GM19099 (cell line): ENCODE data around the gene TPGS1.
A peak's percentile ranks its signal among the peaks of the same experiment; 100 is the strongest.

Source experiments
- POLR2A ChIP-seq: IDR thresholded peaks from 3 replicates; pipeline ENCODE4 v1.6.1; 2011; ENCODE audit warnings: low read depth; ENCODE audit not compliant: insufficient read length; ENCODE audit errors: extremely low read depth

TPGS1 gene

DNA sequence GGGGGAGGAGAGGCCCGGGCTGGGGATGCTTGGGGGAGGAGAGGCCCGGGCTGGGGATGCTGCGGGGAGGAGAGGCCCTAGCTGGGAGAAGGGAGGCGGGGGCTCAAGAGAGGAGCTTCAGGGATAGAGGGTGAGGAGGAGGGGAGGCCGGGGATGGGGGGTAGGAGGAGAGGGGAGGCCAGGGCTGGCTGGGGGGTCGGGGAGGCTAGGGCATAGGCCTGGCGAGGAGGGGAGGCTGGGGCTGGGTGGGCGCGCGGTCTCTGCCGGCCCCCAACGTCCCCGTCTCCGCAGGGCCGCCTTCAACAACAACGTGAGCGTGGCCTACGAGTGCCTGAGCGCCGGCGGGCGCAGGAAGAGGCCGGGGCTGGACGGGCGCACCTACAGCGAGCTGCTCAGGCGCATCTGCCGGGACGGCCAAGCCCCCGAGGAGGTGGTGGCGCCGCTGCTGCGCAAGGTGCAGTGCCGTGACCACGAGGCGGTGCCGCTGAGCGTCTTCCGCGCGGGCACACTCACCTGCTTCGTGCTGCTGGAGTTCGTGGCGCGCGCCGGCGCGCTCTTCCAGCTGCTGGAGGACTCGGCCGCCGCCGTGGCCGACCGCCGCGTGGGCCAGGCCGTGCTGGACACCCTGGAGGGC, 11.4 kb downstream of the TPGS1 start:
- no peak for TF ChIP-seq POLR2A

DNA sequence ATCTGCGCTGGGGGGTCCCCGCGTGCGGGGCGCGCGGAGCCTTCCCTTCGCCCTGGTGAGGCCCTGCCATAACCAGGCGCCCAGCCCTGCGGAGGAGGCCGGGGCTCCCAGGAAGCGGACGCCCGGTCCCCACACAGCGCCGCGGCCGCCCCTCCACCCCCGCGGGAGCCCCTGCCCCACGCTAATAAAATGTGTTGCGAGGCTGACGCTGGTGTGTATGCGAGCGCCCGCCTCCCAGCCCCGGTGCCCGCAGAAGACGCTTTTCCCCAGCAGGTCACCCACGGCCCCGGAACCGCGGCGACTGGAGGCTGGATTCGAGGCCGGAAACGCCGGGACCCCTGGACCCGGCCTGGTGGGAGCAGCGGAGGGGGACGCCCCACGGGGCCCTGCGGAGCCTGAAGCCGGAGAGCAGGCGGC, 12.2 kb downstream of the TPGS1 start:
- no peak for TF ChIP-seq POLR2A

DNA sequence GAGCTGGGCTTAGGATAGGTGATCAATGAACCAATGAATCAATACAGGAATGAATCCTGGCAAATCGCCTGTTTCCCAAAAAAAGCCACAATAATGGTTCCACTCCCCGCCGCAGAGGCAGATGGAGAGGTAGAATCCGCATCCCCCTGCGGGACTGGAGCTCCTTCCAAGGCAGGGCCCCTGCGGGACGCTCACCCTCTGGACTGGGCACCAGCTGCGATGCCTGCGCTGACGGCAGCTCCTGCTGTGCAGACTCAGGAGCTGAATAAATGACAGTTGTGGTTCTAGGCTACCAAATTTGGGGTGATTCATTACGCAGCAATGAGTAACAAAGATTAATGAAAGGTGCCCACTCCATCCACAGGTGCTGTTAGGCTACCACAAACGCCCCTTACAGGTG, 15.4 kb downstream of the TPGS1 start:
- no peak for TF ChIP-seq POLR2A

DNA sequence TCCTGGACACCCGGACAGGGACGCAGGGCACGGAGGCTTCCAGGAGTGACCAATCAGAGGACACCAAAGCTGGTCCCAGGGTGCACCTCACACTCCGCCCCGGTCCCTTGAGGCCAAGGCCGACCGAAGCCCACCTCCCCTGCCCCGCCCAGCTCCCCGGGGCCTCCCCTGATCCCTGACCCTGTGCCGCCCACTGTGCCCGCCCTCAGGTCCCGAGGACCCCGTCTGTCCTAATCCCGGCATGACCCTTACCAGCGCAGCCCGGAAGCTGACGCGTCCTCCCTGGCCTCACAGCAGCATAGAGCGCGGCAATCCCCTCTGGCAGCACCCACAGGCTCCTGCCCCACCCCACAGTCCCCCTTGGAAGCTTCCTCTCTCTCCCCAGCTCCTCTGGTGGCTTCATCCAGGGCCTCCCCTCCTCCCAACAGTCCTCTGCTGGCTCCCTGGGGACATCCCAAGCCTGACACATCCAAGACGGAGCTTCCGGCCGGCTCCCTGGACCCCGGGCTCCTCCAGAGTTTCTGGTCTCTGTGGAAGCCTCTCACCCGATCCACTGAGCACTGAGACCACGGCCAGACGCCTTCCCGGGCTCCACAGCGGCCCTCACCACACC, 16.9 kb downstream of the TPGS1 start:
- no peak for TF ChIP-seq POLR2A

DNA sequence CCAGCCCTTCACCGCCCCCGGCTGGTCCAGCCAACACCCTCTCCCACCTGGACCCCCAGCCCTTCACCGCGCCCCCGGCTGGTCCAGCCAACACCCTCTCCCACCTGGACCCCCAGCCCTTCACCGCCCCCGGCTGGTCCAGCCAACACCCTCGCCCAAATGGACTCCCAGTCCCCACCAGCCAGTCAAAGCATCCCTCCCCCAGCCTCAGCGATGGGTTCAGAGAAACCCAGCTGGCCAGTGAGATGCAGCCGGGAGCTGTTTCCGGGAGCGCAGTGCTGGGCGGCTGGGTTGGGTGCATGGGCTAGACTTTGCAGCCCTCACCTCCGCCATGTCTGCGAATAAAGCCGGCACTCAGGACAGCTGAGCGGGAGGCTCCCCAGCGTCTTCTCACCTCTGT, 17.7 kb downstream of the TPGS1 start:
- TF ChIP-seq POLR2A = no peak

DNA sequence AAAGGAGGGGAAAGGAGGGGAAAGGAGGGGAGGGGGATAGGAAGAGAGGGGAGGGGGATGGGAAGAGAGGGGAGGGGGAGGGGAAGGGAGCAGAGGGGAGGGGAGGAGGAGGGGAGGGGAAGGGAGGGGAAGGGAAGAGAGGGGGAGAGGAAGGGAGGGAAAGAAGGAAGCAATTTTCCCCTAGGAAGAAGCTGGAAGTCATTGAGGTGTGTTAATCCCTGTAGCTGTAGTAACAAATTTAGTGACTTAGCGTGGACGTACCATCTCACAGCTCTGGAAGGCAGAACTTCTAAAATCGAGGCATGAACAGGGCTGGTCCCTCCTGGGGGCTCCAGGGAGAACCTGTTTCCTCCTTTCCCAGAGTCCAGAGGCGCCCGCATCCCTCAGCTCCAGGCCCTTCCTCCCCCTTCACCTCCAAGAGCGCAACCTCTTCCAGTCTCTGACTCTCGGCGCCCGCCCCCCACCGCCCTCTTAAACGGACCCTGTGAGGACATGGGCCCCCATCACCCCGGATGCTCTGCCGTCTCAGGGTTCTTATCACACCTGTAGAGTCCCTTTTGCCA, 18.6 kb downstream of the TPGS1 start:
- TF ChIP-seq POLR2A = no peak

DNA sequence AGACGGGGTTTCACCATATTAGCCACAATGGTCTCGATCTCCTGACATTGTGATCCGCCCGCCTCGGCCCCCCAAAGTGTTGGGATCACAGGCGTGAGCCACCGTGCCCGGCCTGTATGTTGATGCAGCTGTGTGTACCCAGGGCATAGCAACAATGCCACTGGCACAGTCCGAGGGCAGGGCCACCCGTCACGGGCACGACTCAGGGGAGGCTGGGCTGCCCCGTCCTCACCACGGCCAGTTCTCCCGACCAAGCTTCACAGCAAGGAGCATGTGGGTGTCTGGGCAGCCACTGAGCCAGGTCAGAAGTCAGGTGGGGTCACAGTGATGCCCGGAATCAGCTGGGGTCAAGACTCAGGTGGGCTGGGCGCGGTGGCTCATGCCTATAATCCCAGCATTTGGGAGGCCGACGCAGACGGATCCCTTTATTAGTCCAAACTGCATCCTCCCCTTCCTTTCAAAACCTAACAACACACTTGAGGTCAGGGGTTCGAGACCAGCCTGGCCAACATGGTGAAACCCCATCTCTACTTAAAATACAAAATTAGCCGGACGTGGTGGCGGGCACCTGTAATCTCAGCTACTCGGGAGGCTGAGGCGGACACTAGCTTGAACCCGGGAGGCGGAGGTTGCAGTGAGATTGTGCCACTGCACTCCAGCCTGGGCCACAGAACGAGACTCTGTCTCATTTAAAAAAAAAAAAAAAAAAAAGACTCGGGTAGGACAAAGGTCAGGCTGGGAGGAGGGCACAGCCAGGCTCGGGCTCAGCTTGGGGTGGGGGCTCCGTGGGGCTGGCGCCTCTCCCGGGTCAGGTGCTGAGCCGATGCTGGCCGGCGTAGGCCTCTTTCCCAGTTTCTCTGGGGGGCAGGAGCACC, 23.1 kb downstream of the TPGS1 start:
- no peak for TF ChIP-seq POLR2A

DNA sequence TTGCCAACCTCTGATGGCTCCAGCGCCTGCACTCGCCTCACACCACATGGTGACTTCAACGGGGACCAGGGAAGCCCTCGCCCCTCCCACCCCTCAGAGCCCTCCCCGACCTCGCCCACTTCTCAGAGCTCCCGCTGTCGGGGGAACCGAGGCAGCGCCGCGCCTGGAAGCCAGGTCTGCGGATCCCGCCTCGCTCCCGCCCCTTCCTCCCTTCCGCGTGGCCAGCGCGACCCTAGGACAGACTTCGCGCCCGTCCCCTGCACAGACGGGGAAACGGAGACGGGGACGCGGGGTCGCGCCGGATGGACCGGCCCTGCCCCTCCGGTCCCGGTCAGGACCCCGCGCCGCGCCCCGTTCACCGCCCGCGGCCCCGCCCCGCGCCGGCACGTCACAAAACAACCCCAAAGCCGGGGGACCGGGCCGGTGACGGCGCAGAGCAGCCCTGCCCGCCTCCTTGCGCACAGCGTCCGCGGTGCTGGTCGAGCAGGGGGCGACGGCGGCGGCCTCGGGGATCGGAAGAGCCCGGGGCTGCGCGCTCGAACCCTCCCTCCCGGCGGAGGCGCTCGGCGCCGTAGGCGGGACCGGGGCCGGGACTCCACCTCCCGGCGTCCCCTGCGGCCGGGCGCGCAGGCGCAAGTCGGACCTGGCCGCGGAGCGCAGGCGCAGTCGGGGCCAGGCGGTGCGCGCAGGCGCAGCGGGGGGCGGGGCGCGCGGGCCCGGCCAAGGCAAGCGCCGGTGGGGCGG, 23.9 kb downstream of the TPGS1 start:
- TF ChIP-seq POLR2A = no peak

DNA sequence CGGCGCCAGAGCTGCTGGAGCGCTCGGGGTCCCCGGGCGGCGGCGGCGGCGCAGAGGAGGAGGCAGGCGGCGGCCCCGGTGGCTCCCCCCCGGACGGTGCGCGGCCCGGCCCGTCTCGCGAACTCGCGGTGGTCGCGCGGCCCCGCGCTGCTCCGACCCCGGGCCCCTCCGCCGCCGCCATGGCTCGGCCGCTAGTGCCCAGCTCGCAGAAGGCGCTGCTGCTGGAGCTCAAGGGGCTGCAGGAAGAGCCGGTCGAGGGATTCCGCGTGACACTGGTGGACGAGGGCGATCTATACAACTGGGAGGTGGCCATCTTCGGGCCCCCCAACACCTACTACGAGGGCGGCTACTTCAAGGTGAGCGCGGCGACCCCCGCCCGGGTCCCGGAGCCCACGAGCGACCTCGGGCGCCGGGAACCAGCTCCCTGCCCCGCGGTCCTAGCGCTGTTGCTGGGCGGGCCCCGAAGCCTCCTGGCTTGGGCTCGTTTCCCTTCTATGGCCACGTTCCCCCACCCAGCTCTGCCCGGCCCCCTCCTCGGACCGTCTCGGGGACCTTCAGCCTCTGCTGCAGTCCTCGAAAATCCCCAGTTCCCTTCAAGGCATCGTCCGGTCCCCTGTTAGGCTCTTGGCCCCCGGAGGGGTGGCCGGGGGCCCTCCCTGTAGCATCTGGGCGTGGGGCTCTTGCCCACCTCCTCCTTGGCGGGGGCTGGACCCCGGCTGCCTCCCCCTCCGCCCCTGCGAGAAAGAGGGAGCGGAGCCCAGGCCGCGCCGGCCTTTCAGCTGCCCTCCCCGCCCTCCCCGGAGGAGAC, 24.7 kb downstream of the TPGS1 start, which contains the start of gene CDC34:
CDC34 (plus strand) TSS at position 8 of the 808 bp plus-strand sequence; CDS start at position 180, 172 bp downstream.
- peak; percentile 87 for TF ChIP-seq POLR2A

DNA sequence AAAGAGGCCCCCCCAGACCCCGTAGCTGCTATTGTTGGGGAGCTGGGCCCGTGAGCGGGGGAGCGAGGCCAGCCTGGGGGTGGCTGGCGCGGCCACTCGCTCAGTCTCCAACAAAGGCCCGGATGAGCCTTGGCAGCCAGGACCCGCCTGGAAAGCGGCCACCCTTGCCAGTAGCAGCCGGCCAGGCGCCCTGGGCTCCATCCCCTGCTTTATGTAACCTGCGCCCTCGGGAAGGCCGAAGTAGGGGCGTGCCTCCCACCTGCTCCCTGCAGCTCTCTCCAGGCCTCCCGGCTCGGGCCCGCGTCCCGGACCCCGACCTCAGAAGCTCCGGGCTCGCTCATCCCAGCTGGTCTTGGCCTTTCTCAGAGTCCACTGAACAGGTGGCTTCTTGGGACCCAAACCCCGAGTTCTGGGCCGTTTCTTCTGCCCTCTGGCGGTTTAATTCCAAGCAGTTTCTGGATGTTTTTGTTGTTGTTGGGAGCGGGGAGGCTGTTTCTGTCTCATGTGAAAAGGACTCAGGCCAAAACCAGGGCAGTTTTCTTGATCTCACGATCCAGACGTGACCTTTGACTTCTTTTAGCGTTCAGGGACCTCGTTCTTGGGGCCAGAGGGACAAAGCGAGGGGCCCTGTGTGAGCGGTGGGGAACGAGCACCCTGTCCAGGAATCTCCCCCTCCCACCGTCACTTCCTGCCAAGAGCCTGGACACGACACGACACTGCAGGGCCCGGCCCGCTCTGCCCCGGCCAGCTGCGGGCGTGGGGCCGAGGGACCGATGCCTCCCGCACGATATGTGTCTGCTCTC, 25.5 kb downstream of the TPGS1 start:
- no peak for TF ChIP-seq POLR2A

DNA sequence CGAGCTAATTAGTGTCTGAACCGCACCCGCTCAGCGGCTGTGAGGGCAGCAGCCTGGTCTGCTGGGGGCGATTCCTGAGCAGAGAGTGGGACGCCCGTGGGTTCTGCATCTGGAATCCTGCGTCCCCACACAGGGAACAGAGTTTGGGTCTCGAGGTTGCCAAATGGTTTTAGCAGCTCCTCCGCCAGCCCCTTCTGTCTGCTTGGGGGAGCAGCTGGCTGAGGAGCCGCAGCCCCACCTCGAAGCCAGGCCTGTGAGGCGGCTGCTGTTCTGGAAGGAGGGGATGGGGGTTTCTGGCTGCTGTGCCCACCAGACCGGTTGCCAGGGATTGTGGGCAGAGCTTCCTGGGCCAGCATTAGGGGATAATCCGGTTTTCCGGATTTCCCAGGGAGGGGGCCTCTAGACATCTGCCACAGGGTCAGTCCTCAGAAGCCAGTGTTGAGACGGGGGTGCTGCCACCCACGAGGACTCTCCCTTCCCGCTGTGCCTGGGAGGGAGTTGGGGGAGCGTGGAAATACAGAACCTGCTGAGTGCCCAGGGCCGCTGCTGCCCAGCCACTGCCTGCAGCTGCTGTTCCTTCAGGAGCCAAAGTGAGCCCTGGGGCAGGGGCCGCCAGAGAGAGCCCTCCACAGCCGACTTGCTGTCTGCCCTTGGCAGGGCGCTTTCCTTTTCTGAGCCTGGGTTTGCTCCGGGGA, 26.2 kb downstream of the TPGS1 start:
- no peak for TF ChIP-seq POLR2A

DNA sequence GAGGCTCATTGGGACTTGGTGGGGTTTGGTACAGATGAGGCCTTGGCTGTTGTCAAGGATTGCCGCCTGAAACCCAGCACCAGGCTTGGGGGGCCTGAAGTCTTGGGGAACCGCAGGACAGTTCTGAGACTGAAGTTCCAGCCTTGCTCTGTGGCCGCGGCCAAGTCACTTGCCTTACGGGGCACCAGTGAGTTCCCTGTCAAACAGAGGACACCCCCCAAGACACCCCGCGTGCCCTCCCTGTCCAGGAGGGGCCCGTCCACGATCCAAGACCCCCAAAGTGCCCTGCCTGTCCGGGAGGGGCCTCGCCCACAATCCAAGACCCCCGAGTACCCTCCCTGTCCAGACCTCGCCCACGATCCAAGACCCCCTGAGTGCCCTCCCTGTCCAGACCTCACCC, 26.8 kb downstream of the TPGS1 start:
- no peak for TF ChIP-seq POLR2A
